Hindlimb muscle (tissue), 1 donor: ENCODE results near the gene RGS13. TPM values are rescaled to one million over a fixed set of nuclear protein-coding genes. Genes with fewer than 3 reads are reported as not detected.
"Not testable (repeated sequence)": the region's sequence is repeated elsewhere in the genome, so short reads cannot be mapped to it uniquely, and the experiment has no call there.

Source experiments
- DNase-seq: peaks from one replicate; pipeline ENCODE4 v3.0.0-alpha.2; 2013
- polyA plus RNA-seq: library from polyadenylated mRNA; unstranded; fragments of 120-200 nt; gene quantifications from one replicate; pipeline ENCODE4 v1.2.1, GENCODE V29; 2013; ENCODE audit not compliant: insufficient read length

Gene RGS13
- polyA plus RNA-seq, 1 donor: 0.15 TPM

DNA sequence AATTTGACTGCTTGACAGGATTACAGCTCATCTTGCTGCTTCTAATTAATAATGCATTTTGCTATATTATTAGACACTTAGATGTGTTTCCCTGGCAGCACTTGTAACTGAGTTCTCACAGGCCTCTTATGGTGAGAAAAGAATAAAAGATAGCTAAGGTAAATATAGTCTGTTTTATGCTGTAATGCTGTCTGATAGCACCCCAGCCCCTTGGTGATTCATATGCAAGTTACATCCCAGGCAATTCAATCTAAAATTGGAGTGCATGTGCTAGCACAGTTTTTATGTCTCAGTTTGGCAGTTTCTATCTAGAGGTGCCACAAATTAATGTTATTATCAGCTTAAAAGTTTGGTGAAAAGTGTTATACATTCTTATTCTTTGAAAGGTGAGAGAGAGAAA lies 42.2 kb downstream of the RGS13 start:
- DNase-seq: no peak

DNA sequence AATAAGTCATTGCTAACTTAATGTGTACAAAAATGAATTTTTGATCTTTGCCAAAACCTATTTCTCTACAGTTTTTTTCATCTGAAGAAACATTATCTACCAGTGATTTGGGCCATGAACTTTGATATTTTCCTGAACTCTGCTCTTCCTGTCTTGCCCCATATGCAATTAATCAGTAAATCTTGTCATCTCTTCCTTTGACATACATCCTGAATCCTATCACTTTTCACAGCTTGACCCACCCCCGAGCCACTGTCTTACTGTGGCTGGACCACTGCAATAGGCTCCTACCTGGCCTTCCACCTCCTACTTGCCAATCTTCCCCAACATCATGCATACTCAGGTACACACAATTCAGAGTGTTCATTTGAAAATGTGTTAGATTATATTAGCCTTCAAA lies 46.4 kb downstream of the RGS13 start:
- DNase-seq: no peak

DNA sequence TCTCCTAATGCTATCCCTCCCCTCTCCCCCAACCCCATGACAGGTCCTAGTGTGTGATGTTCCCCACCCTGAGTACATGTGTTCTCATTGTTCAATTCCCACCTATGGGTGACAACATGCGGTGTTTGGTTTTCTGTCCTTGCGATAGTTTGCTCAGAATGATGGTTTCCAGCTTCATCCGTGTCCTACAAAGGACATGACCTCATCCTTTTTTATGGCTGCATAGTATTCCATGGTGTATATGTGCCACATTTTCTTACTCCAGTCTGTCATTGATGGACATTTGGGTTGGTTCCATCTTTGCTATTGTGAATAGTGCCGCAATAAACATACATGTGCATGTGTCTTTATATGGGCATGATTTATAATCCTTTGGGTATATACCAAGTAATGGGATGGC lies 47.1 kb downstream of the RGS13 start:
- DNase-seq: not testable (repeated sequence)

- DNase-seq: no peak
Observed at GRCh38 chr1:192689459-192689858, 53.5 kb downstream of the RGS13 start.

GRCh38 chr1:192691041-192691440 lies 55.1 kb downstream of the RGS13 start:
- no peak for DNase-seq

- no peak for DNase-seq
Observed at GRCh38 chr1:192696082-192696481, 60.1 kb downstream of the RGS13 start.

DNA sequence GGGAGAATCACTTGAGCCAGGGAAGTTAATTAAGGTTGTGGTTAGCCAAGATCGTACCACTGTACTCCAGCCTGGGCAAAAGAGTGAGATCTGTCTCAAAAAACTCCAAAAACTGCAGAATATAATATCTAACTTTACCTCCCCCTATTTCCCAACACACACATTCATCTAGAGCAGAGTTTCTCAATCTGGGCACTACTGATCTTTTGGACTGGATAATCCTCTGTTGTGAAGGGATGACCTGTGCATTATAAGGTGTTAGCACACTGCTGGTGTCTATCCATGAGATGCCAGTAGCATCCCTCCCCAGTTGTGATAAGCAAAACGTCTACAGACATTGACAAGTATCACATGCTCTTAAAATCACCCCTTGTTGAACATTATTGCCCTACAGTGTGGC lies 61.8 kb downstream of the RGS13 start:
- no peak for DNase-seq

GRCh38 chr1:192698731-192699130 lies 62.8 kb downstream of the RGS13 start:
- no peak for DNase-seq

DNA sequence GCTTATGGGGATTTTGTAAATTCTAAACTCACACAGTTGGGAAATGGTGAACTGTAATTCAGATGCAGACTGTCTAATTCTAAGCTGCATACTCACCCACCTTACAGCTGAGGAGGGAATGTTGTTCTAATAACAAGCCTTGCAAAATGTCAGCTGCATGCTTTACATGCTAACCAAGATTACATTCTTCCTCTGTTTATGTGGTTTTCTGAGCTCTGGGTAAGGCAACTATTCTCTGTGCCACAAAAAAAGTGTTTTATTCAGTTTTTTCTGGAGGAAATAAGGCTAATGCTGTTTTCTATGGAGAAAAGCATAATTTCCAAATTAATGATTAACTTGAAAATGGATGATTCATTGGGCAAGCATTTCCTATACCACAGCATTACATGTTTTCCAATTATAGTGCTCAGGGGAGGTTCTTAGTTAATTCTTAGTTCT lies 64.9 kb downstream of the RGS13 start:
- DNase-seq: no peak

DNA sequence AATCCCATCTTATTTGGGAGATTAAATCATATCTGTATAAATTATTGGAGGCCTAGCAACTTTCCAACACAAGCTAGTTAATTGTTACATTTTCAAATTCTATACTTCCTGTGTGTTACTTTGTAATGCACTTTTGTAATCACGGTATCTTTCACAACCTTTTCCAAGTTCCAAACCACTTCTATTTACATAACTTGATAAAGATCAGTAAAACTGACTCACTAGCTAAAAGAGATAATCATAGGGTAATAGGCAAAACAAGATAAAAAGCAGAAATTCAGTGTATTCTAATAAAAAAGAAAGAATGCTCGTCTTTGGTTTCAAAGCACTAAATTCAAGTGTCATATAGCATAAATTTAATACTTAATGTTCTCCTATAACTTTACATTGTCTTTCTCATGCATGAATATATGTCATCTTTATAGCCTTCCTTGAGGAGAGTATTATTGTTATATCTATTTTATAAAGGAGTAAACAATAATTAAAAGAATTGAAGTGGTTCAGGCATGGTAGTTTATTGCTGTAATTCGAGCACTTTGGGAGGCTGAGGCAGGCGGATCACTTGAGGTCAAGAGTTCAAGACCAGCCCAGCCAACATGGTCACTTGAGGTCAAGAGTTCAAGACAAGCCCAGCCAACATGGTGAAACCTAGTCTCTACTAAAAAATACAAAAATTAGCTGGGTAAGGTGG lies 66.4 kb downstream of the RGS13 start:
- DNase-seq: no peak

DNA sequence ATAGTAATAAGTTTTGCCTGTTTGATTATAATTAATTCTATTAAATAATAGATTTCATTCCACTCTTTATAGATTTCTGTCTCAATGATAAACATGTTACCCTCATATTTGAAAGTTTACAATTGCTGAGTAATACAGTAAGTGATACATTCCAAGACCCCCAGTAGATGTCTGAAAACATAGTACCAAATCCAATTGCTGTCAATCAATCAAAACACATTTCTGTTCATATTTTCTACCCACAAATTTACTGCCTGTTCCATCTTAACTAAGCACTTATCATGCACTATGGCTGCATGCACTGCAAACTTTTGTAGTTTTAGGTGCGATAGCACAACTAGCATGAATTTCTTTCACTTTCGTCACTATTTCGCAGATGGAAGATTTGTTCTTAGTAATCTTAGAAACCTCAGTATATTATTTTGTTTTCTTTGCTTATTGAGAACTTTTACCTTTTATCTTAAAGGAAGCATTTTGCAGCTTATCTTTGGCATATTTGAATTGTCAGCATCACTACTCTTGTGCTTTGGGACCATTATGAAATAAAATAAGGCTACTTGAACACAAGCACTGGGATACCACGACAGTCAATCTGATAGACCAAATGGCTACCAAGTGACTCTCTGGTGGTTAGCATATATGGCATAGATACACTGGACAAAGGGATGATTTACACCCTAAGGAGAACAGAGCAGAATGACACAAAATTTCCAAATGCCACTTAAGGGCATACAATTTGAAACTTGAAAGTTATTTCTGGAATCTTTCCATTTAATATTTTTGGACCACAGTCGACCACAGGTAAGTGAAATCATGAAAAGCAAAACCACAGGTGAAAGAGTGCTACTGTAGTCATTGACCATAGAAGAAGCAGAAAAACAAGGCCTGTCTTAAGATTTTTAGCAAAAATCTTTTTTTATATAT lies 67.6 kb downstream of the RGS13 start:
- no peak for DNase-seq

- no peak for DNase-seq
Observed at GRCh38 chr1:192705510-192705909, 69.6 kb downstream of the RGS13 start.

DNA sequence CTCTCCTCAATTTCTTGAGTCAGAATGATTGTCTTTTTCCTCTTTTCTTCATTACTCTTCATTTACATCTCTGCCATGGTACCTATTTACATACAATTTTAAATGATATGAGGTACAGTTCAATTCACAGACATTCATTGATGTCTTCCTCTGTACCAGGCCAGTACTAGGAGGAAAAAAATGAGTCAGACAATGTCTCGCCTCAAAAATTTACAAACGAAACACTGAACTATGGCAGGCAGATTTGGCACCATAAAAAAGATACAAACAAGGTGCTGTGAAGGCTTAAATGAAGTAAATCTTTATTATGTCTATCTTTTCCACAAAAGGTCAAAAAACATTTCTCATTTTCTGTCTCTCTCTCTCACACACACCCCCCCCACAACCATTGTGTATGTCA lies 71.0 kb downstream of the RGS13 start:
- DNase-seq: no peak

GRCh38 chr1:192707978-192708547 lies 72.1 kb downstream of the RGS13 start:
- DNase-seq: no peak

DNA sequence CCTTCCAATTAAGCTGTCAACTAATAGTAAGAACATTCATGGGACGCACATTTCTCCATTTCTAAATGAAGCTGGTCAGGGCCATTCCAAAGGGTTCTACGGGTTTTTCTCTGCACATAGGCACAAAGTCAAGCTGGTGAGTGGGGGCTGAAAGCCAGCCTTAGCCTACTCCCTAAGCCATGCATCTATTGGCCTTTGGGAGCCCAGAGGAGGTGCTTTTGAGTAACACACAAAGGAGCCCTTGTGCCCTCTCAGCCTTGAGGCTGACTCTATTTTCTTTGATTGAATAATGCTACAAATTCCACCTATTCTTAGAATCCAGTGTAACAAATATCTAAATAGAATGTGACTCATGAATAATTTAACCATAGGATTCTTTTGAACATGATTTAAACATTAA lies 73.6 kb downstream of the RGS13 start:
- no peak for DNase-seq

Other genes with a start within 250 kb of the RGS13 start
- 11.9 TPM for gene RGS1, start 60.4 kb upstream of the RGS13 start, polyA plus RNA-seq
- gene RGS2, start 172.9 kb downstream of the RGS13 start, polyA plus RNA-seq: 79.7 TPM